Suppressor macrophage treated with lipopolysaccharide for 1 hour (primary cell): ENCODE results near the gene CCN5.

Experiments used
- DNase-seq, 3 donors: peaks; one replicate each; pipeline ENCODE4 v3.0.0-alpha.2; 2020 to 2022

The CCN5 gene

DNA sequence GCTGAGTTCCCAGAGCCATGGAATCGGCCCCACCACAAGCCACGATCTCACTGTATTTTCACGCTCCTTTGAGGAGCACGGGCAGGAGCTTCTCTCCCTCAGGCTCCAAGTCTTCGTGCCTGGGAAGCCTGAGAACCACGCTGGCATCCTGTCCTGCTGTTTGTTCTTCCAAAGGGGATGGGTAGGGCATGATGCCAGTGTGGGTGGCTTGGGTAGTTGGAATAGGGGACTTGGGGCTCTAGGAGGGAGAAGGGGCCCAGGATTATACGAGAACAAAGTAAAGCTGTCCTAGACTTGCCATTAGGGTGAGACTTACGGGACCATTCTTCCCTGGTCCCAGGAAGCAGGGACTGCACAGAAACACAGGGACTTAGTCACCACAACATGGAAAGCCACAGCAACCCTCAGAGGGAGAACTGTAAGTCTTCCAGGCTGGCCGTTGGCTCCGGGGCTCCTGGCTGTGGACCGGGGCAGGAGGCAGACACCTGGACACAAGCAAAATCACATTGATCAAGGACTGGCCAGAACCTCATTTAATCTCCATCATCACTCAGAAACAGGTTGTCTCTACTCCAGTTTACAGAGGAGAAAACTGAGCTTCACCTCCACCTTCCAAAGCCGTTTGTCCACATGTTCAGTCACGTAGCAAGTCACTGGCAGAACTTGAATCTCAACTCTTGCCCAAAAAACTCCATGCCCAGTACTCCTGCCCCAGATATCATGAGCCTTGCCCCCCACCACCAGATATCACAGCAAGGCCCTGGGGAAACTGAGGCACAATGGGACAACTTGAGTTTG, 1.3 kb downstream of the CCN5 start:
- DNase-seq = no peak

DNA sequence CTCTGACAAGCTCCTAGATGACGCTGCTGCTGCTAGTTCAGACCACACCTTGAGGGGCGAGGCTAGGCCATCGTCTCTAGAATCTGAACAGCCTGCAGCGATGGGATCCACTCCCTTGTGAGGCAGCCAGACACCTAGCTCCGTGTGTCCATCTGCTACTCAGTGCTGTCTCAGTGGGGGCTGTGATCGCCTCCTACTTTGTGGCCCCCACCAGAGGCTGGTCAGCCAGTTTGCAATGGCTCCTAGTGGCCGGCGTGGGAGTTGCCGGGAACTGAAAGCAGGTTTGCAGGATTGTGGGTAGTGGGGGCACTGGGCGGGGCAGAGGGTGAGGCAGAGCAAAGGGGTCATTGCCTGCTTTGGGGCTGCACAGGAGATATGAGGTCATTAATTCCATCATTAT, 2.8 kb downstream of the CCN5 start:
- DNase-seq = no peak

GRCh38 chr20:44719841-44720240, 4.7 kb downstream of the CCN5 start:
- DNase-seq = no peak

DNA sequence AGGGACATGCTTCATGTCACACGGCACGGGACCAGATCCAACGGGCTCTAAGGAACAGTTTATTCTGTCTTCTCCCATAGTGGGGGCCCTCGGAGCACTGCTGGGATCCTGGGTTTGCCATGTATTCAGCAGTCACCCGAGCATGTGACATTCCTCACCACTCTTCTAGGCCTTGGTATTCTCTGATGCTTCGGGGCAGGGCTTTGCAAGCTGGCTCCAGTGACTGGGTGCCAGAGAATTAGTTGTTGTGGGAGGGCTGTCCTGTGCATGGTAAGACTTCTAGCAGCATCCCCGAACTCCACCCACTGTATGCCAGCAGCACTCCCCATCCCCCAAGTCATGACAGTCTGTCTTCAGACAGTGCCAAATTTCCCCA, 5.4 kb downstream of the CCN5 start:
- DNase-seq = no peak

DNA sequence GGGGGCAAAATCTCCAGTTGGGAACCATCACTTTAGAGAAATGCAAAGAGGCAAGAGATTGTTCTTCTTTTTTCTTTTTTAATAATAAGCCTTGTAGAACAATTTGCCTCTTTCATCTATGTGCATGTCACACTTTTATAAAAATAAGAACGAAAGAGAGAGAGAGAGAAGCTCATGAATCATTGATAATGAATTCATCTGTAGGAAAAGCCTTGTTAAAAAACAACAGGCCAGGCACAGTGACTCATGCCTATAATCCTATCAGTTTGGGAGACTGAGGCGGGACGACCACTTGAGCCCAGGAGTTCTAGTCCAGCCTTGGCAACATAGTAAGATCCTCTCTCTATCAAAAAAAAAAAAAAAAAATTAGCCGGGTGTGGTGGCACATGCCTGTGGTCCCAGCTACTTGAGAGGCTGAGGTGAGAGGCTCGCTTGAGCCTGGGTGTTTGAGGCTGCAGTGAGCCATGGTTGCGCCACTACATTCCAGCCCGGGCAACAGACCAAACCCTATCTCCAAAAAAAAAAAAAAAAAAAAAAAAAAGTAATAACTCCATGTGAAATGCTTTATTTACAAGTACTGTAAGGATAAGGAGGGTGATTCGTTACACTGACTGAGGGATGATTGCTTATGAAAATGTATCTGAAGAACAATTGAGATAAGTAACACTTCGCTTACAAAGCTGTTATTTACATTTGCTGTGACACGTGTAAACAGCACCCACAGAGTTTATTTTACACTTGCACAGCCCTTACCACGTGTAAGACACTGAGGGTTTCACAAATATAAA, 6.0 kb downstream of the CCN5 start:
- DNase-seq = no peak

- no peak for DNase-seq
Measured at GRCh38 chr20:44721785-44722054, 6.6 kb downstream of the CCN5 start.

DNA sequence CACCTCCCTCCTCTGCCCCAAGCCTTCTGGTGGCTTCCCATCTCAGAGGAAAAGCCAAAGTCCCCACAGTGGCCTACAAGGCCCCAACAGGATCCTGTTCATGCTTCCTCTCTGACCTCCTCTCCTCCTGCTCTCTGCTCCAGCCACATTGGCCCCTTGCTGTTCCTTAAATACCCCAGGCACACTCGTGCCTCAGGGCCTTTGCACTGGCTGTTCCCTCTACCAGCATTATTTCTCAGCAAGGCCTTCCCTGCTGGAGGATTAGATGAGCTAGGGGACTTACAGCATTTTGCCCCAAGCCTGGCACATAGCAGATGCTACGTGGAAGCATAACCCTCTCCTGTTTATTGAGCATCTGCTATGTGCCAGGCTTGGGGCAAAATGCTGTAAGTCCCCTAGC, 7.8 kb downstream of the CCN5 start:
- no peak for DNase-seq

- DNase-seq = no peak
Measured at GRCh38 chr20:44723391-44723790, 8.2 kb downstream of the CCN5 start.

- DNase-seq = no peak
Measured at GRCh38 chr20:44723798-44724362, 8.7 kb downstream of the CCN5 start.

DNA sequence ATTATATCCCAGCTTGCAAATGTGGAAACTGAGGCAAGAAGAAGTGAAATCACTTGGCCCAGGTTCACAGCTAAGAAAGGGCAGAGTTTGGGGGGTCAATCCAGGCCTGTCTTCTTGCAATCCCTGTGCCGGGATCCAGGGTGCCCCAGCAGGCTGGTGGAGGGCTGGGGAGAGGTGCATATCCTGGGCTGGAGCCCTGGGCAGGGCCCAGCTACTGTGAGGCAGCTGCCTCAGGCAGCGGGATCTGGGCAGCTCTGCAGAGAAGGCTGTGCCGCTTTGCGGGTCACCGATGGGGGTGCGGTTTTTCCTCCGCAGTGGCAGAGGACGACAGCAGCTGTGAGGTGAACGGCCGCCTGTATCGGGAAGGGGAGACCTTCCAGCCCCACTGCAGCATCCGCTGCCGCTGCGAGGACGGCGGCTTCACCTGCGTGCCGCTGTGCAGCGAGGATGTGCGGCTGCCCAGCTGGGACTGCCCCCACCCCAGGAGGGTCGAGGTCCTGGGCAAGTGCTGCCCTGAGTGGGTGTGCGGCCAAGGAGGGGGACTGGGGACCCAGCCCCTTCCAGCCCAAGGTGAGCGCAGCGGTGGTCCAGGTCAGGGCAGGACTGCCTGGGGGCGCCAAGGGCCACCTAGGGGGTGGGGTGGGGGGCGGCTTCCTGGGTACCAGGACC, 9.4 kb downstream of the CCN5 start:
- DNase-seq = no peak

GRCh38 chr20:44725837-44726236, 10.7 kb downstream of the CCN5 start:
- no peak for DNase-seq

DNA sequence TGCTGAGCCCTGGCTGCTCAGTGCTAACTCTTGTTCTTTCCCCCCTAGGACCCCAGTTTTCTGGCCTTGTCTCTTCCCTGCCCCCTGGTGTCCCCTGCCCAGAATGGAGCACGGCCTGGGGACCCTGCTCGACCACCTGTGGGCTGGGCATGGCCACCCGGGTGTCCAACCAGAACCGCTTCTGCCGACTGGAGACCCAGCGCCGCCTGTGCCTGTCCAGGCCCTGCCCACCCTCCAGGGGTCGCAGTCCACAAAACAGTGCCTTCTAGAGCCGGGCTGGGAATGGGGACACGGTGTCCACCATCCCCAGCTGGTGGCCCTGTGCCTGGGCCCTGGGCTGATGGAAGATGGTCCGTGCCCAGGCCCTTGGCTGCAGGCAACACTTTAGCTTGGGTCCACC, 11.9 kb downstream of the CCN5 start:
- DNase-seq = no peak

DNA sequence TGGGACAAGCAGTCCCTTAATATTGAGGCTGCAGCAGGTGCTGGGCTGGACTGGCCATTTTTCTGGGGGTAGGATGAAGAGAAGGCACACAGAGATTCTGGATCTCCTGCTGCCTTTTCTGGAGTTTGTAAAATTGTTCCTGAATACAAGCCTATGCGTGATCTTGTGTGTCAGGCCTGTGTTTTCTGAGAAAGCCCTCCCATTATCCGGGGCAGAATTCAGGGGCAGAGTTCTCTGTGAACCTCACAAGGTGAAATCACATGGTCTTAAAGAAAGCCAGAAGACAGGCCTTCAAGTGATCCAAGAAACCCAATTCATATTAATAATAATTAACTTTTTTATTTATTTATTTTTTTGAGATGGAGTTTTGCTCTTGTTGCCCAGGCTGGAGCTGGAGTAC, 12.5 kb downstream of the CCN5 start:
- no peak for DNase-seq

DNA sequence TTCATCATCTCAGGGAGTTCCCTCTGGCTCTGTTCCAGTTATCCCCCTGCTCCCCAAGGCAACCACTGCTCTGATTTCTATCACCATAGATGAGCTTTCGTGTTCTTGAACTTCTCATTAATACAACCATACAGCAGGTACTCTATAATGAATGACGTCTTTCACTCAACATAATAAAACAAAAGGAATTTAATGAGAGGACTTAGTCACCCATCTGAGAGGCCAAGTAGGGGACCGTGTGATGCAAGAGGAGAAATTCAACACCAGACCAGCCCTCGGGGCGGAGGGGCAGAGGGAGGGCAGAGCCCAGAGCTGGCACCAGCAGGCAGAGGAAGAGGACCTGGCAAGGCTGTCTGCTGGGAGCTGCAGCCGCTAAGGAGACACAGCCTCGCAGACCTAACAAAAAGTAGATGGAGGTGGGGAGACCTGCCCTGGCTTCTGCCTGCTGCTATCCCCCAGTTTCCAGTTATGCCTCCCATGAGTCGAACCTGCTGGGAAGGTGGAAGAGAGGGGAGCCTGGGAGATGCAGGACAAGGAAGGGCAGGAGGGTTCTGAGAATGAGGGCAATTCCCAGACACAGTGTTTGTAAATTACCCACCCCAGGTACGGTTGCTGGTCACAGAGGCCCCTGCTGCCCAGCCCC, 13.8 kb downstream of the CCN5 start:
- peak; percentile 59 to 68 (median 67) for DNase-seq

- no peak for DNase-seq
Measured at GRCh38 chr20:44730441-44730840, 15.3 kb downstream of the CCN5 start.

GRCh38 chr20:44731657-44732056, 16.5 kb downstream of the CCN5 start:
- DNase-seq = no peak

GRCh38 chr20:44732327-44732726, 17.2 kb downstream of the CCN5 start:
- DNase-seq = no peak

GRCh38 chr20:44733341-44734069, 18.3 kb downstream of the CCN5 start:
- peak; percentile 73 to 76 (median 75) for DNase-seq

DNA sequence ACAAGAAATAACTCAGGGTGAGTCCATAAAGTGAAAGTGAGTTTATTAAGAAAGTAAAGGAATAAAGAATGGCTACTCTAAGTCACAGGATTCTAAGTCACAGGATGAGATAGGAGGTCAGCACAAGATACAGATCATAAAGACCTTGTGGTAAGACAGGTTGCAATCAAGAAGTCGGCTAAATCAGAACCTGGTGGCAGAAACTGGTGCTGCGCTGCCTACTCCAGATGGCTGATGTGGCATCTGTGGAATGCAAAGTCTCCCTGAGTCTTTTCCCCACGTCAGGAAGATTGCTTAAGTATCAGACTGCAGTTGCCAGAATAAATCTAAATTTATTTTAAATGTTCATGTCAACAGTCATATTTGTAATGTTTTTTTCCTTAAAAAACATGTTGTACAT, 19.8 kb downstream of the CCN5 start:
- no peak for DNase-seq

GRCh38 chr20:44735816-44736169, 20.6 kb downstream of the CCN5 start:
- DNase-seq = no peak

GRCh38 chr20:44736170-44737021, 21.2 kb downstream of the CCN5 start:
- DNase-seq = peak; percentile 81 to 91 (median 85)

GRCh38 chr20:44737116-44737515, 21.9 kb downstream of the CCN5 start:
- no peak for DNase-seq
